Loucy (cell line): ENCODE measurements around the gene PATE2.

Experiments
- EZH2phosphoT487 ChIP-seq: fragments of 200-600 bp; IDR thresholded peaks from 2 replicates; pipeline ENCODE4 v1.6.1; 2018; ENCODE audit warnings: antibody characterized with exemption, mild to moderate bottlenecking, moderate library complexity, borderline replicate concordance
- TF ChIP-seq, protein P1 (sequence below): fragments of 200-600 bp; sonication (generic); conservative IDR thresholded peaks from 2 replicates; pipeline ENCODE4 v1.5.1; 2014; ENCODE audit warnings: mild to moderate bottlenecking, antibody characterized with exemption, low read length

- TF ChIP-seq, protein P1, sequence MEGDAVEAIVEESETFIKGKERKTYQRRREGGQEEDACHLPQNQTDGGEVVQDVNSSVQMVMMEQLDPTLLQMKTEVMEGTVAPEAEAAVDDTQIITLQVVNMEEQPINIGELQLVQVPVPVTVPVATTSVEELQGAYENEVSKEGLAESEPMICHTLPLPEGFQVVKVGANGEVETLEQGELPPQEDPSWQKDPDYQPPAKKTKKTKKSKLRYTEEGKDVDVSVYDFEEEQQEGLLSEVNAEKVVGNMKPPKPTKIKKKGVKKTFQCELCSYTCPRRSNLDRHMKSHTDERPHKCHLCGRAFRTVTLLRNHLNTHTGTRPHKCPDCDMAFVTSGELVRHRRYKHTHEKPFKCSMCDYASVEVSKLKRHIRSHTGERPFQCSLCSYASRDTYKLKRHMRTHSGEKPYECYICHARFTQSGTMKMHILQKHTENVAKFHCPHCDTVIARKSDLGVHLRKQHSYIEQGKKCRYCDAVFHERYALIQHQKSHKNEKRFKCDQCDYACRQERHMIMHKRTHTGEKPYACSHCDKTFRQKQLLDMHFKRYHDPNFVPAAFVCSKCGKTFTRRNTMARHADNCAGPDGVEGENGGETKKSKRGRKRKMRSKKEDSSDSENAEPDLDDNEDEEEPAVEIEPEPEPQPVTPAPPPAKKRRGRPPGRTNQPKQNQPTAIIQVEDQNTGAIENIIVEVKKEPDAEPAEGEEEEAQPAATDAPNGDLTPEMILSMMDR: no peak
- TF ChIP-seq EZH2phosphoT487: no peak
These were observed 6.0 kb upstream of the PATE2 start for GRCh38 chr11:125784678-125785077.
